HG03039 (cell line): Measurements from ENCODE around the gene RABGEF1.
"Not testable (repeated sequence)": the region's sequence is repeated elsewhere in the genome, so short reads cannot be mapped to it uniquely, and the experiment has no call there.

ENCODE experiments used
- ATAC-seq: cut with Tn5 transposase; IDR thresholded peaks from one replicate; pipeline ENCODE4 v1.9.1; 2021; ENCODE audit warnings: mild to moderate bottlenecking, moderate library complexity; ENCODE audit not compliant: unreplicated experiment

RABGEF1 gene

DNA sequence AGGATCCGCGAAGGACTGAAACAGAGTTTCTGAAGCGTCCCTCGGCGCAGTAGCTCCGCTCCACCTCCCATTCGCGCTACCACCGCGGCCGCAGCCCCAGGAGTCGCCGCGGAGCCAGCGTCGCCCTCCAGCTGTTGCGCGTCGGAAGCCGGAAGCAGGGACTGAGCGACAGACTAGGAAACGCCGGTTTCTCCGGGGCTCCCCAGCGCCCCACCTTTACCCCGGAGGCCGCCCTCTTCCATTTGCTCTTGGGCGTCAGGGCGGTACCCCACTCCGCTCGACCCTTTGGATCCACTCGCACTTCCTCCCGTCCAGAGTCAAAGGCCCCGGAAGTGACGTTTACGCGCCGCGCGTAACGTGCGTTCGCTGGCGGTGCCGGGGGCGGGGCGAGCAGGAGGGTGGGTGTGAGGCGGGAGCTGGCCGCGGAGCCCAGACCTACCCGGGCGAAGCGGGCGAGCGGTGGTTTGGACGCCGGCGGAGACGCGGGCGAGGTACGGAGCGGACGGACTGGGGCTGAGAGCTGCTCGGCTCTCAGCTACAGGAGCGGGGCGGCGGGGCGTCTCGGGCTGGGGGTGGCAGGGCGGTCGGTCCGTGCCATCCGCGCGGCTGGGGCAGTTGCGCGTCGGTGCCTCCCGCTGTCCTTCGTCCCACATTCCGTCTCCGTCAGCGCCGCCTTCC is at the start of gene RABGEF1:
RABGEF1 (plus strand) TSS at position 432 of the 678 bp plus-strand sequence. CDS start 31,167 bp downstream, outside the sequence.
- ATAC-seq = peak; percentile 81

GRCh38 chr7:66693331-66693730 is 47.2 kb upstream of the RABGEF1 start:
- ATAC-seq = no peak

- ATAC-seq = no peak
Measured at GRCh38 chr7:66694286-66694685, 46.2 kb upstream of the RABGEF1 start.

- ATAC-seq = not testable (repeated sequence)
Measured at GRCh38 chr7:66695417-66695816, 45.1 kb upstream of the RABGEF1 start.

DNA sequence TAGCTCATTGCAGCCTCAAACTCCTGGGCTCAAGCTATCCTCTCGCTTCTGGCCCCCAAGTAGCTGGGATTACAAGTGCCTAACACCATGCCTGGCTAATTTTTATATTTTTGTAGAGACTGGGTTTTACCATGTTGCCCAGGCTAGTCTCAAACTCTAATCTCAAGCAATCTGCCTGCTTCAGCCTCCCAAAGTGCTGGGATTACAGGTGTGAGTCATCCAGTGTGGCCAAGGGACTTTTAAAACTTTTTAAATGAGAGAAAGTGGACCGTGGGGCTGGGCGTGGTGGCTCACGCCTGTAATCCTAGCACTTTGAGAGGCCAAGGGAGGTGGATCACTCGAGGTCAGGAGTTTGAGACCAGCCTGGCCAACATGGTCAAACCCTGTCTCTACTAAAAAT is 44.4 kb upstream of the RABGEF1 start:
- not testable (repeated sequence) for ATAC-seq

DNA sequence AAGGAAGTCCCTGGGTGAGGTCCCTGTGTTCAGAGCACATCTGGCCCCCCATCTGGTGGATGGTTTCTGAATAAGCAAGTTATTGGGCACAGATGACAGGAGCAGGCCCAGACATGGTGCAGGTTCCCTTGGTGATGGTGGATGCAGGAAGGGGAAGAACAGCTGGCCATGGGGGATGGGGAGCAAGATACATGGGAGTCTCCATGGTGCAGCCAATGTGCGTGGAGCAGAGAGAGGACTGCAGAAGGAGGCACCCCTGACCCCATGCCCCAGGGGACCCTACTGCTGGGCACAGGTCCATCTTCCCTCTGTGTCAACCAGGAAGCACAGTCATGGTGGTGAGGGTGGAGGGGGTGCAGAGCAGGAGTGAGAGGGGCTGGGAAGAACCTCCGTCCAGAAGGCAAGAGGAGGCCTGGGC is 43.8 kb upstream of the RABGEF1 start:
- no peak for ATAC-seq

GRCh38 chr7:66697449-66698438 is 42.8 kb upstream of the RABGEF1 start:
- no peak for ATAC-seq

GRCh38 chr7:66698652-66699205 is 41.8 kb upstream of the RABGEF1 start:
- no peak for ATAC-seq

- no peak for ATAC-seq
Measured at GRCh38 chr7:66699998-66700397, 40.5 kb upstream of the RABGEF1 start.

GRCh38 chr7:66700633-66701131 is 39.9 kb upstream of the RABGEF1 start:
- ATAC-seq = no peak

DNA sequence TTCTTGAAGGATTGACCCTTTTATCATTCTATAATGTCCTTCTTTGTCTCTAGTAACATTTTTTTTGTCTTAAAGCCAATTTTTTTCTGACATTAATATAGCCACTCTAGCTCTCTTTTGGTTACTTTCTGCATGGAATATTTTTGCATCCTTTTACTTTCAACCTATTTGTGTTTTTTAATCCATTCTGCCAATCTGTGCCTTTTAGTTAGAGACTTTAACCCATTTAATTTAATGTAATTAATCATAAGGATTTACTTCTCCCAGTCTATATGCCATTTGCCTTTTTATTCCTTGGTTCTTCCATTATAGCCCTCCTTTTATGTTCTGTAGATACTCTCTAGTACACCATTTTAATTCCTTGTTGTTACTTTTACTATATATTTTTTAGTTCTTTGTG is 32.7 kb upstream of the RABGEF1 start:
- no peak for ATAC-seq

- not testable (repeated sequence) for ATAC-seq
Measured at GRCh38 chr7:66710752-66711151, 29.8 kb upstream of the RABGEF1 start.

GRCh38 chr7:66713687-66714086 is 26.8 kb upstream of the RABGEF1 start:
- no peak for ATAC-seq

GRCh38 chr7:66716634-66717033 is 23.9 kb upstream of the RABGEF1 start:
- ATAC-seq = not testable (repeated sequence)

- ATAC-seq = no peak
Measured at GRCh38 chr7:66720561-66720960, 20.0 kb upstream of the RABGEF1 start.

DNA sequence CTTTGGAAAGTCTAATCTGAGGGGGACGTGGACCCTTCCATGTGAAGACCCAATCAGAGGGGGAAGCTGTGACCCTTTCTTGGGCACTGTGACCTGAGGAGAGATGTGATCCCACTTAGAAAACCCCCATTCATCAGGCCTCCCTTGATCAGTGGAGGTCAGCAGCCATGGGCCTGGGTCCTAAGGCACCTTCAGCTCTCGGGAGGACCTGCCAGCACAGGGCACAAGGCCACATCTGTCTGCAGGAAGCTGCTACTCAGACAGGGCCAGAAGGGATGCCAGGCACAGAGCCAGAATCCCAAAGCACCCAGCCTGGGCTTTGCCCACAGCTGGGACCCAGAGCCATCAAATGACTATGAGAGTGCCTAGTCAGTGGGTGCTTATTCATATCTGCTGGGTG is 14.7 kb upstream of the RABGEF1 start:
- no peak for ATAC-seq

- ATAC-seq = no peak
Measured at GRCh38 chr7:66727058-66727457, 13.5 kb upstream of the RABGEF1 start.

GRCh38 chr7:66728571-66728970 is 12.0 kb upstream of the RABGEF1 start:
- no peak for ATAC-seq

DNA sequence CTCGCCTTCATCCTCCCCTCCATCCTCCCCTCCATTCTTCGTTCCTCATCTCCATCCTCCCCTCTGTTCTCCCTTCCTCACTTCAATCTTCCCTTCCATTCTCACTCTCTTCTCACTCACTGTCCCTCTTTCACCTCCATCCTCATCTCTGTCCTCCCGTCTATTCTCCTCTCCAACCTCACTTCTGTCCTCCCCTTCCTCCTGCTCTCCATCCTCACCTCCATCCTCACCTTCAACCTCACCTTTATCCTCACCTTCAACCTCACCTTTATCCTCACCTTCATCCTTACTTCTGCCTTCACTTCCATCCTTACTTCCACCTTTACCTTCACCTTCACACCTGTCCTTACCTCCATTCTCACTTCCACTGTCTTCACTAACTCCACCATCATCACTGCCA is 11.3 kb upstream of the RABGEF1 start:
- ATAC-seq = no peak

GRCh38 chr7:66731986-66732385 is 8.5 kb upstream of the RABGEF1 start:
- no peak for ATAC-seq

DNA sequence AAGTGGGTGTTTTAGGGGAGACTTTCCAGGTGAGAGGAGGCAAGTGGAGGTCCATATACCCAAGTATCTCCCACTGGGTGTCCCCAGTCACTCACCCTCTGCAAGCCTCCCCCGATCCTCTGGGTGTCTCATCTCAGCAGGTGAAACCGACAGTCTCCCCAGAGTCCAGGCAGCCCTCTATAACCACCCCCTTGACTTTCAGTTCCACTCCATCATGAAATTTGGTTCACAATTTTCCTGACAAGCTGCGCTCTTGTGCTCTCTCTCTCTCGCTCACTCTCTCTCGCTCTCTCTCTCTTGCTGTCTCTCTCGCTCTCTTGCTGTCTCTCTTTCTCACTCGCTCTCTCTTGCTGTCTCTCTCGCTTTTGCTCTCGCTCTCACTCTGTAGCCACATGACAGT is 8.1 kb upstream of the RABGEF1 start:
- ATAC-seq = no peak
